GM19328 (cell line): Measurements from ENCODE around the gene THBS3.
"Not testable (repeated sequence)": the region's sequence is repeated elsewhere in the genome, so short reads cannot be mapped to it uniquely, and the experiment has no call there.

Experiments used
- ATAC-seq: cut with Tn5 transposase; IDR thresholded peaks from one replicate; pipeline ENCODE4 v1.9.1; 2021; ENCODE audit warnings: mild to moderate bottlenecking, moderate library complexity; ENCODE audit not compliant: unreplicated experiment

Gene THBS3

GRCh38 chr1:155160128-155160527 is 47.6 kb downstream of the THBS3 start:
- ATAC-seq, result no peak

- ATAC-seq, result no peak
These were observed 48.7 kb downstream of the THBS3 start for GRCh38 chr1:155158991-155159390.

GRCh38 chr1:155155996-155156643 is 51.6 kb downstream of the THBS3 start:
- ATAC-seq, result not testable (repeated sequence)
